ENCODE results near the gene CBARP. TPM values are rescaled to one million over a fixed set of nuclear protein-coding genes. Genes with fewer than 3 reads are reported as not detected.
A peak's percentile ranks its signal among the peaks of the same experiment; 100 is the strongest.

The CBARP gene
- total and polyA plus RNA-seq, 2 of the 13 experiments (the other 11 are each of a cell fraction or from before 2014, with no cell fraction given), result 1.2 to 1.4 TPM

DNA sequence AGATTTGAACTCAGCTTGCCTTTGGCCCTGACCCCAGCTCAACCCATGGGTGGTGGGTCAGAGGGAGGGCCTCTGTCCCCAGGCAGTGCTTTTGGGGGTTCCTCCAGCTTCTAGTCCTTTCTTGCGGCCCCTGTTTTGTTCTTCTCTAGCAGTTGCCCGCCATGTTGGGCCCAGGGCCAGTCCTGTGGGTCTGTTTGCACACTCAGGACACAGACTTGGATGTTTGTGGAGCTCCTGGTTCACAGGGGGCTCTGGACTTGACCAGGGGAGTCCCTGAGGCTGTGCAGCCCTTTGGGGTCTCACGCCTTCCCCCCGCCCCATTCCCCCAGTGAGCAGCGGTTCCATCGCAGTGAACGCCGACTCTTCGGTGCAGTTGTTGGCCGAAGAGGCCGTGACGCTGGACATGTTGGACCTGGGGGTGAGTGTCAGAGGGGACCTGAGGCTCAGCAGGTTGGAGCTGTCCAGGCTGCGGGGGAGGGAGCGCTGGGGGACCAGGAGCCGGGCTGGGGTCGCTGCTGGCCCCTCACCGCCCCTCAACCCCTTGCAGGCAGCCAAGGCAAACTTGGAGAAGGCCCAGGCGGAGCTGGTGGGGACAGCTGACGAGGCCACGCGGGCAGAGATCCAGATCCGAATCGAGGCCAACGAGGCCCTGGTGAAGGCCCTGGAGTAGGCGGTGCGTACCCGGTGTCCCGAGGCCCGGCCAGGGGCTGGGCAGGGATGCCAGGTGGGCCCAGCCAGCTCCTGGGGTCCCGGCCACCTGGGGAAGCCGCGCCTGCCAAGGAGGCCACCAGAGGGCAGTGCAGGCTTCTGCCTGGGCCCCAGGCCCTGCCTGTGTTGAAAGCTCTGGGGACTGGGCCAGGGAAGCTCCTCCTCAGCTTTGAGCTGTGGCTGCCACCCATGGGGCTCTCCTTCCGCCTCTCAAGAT lies 6.2 kb upstream of the CBARP start (continued):
- TF ChIP-seq, protein P1, sequence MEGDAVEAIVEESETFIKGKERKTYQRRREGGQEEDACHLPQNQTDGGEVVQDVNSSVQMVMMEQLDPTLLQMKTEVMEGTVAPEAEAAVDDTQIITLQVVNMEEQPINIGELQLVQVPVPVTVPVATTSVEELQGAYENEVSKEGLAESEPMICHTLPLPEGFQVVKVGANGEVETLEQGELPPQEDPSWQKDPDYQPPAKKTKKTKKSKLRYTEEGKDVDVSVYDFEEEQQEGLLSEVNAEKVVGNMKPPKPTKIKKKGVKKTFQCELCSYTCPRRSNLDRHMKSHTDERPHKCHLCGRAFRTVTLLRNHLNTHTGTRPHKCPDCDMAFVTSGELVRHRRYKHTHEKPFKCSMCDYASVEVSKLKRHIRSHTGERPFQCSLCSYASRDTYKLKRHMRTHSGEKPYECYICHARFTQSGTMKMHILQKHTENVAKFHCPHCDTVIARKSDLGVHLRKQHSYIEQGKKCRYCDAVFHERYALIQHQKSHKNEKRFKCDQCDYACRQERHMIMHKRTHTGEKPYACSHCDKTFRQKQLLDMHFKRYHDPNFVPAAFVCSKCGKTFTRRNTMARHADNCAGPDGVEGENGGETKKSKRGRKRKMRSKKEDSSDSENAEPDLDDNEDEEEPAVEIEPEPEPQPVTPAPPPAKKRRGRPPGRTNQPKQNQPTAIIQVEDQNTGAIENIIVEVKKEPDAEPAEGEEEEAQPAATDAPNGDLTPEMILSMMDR (CRISPR knock-in tag; IDR thresholded peaks at IDR 0.05), result peak; percentile 96
- TF ChIP-seq BCLAF1 (IDR thresholded peaks at IDR 0.05) (no peak), KAT8 (CRISPR knock-in tag; IDR thresholded peaks at IDR 0.05) (no peak), MTF1 (CRISPR knock-in tag; IDR thresholded peaks at IDR 0.05) (no peak), MBNL3 (CRISPR knock-in tag; conservative IDR thresholded peaks at IDR 0.05) (no peak), DMAP1 (CRISPR knock-in tag; IDR thresholded peaks at IDR 0.05) (no peak), MTF2 (CRISPR knock-in tag; IDR thresholded peaks at IDR 0.05; ENCODE audit: borderline replicate concordance) (no peak), ZNF652 (CRISPR knock-in tag; IDR thresholded peaks at IDR 0.05; ENCODE audit: borderline replicate concordance, low read depth) (no peak), TBL1XR1 (IDR thresholded peaks at IDR 0.05; ENCODE audit: borderline replicate concordance, low read length, partially characterized antibody) (no peak), ZNF589 (CRISPR knock-in tag; conservative IDR thresholded peaks at IDR 0.05) (no peak; the same call in 1 of the 2 replicates), ZNF317 (CRISPR knock-in tag; IDR thresholded peaks at IDR 0.05) (0 out of 2 replicates have a peak, but pooled peaks have one; percentile 8), GLI4 (CRISPR knock-in tag; IDR thresholded peaks at IDR 0.05; ENCODE audit: borderline replicate concordance) (no peak), ETV5 (CRISPR knock-in tag; IDR thresholded peaks at IDR 0.05; ENCODE audit: borderline replicate concordance) (no peak), ONECUT2 (CRISPR knock-in tag; IDR thresholded peaks at IDR 0.05) (no peak), ZNF883 (CRISPR knock-in tag; IDR thresholded peaks at IDR 0.05; ENCODE audit: not compliant biosample characterization) (no peak), SATB2 (CRISPR knock-in tag; IDR thresholded peaks at IDR 0.05) (0 out of 2 replicates have a peak, but pooled peaks have one; percentile 64), SIN3A (IDR thresholded peaks at IDR 0.05; ENCODE audit: borderline replicate concordance, low read depth, low read length) (peak; percentile 2; the same call in 1 of the 2 replicates)
- TF ChIP-seq, protein P2, sequence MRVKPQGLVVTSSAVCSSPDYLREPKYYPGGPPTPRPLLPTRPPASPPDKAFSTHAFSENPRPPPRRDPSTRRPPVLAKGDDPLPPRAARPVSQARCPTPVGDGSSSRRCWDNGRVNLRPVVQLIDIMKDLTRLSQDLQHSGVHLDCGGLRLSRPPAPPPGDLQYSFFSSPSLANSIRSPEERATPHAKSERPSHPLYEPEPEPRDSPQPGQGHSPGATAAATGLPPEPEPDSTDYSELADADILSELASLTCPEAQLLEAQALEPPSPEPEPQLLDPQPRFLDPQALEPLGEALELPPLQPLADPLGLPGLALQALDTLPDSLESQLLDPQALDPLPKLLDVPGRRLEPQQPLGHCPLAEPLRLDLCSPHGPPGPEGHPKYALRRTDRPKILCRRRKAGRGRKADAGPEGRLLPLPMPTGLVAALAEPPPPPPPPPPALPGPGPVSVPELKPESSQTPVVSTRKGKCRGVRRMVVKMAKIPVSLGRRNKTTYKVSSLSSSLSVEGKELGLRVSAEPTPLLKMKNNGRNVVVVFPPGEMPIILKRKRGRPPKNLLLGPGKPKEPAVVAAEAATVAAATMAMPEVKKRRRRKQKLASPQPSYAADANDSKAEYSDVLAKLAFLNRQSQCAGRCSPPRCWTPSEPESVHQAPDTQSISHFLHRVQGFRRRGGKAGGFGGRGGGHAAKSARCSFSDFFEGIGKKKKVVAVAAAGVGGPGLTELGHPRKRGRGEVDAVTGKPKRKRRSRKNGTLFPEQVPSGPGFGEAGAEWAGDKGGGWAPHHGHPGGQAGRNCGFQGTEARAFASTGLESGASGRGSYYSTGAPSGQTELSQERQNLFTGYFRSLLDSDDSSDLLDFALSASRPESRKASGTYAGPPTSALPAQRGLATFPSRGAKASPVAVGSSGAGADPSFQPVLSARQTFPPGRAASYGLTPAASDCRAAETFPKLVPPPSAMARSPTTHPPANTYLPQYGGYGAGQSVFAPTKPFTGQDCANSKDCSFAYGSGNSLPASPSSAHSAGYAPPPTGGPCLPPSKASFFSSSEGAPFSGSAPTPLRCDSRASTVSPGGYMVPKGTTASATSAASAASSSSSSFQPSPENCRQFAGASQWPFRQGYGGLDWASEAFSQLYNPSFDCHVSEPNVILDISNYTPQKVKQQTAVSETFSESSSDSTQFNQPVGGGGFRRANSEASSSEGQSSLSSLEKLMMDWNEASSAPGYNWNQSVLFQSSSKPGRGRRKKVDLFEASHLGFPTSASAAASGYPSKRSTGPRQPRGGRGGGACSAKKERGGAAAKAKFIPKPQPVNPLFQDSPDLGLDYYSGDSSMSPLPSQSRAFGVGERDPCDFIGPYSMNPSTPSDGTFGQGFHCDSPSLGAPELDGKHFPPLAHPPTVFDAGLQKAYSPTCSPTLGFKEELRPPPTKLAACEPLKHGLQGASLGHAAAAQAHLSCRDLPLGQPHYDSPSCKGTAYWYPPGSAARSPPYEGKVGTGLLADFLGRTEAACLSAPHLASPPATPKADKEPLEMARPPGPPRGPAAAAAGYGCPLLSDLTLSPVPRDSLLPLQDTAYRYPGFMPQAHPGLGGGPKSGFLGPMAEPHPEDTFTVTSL (CRISPR knock-in tag; IDR thresholded peaks at IDR 0.05; ENCODE audit: borderline replicate concordance), result no peak
